Head of caudate nucleus (tissue), 42 donors: Measurements from ENCODE around the gene NDRG4.
A peak's percentile ranks its signal among the peaks of the same experiment; 100 is the strongest.

Experiments
- DNase-seq, 42 donors: peaks; one replicate each; pipeline versions ENCODE4 v3.0.0 to v3.0.0-alpha.2; 2020 to 2021; ENCODE audit warnings: mixed read lengths in 7 of 42
- intact Hi-C: fragments of 100-400 bp; cut with DNase I; formaldehyde crosslinking; loops from one replicate; pipeline ENCODE4 v1.15.0; 2022

Gene NDRG4, protein sequence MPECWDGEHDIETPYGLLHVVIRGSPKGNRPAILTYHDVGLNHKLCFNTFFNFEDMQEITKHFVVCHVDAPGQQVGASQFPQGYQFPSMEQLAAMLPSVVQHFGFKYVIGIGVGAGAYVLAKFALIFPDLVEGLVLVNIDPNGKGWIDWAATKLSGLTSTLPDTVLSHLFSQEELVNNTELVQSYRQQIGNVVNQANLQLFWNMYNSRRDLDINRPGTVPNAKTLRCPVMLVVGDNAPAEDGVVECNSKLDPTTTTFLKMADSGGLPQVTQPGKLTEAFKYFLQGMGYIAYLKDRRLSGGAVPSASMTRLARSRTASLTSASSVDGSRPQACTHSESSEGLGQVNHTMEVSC

GRCh38 chr16:58499615-58500351 lies at the start of gene NDRG4:
NDRG4 (plus strand) TSS chr16:58500143; CDS start chr16:58500249, 106 bp downstream.
- intact Hi-C loops: loop anchor here (5.0 kb wide), 1 partner anchor 107 kb away; the partner anchor contains the start of gene GINS3
- DNase-seq: peak; percentile 82 to 99 (median 94)

DNA sequence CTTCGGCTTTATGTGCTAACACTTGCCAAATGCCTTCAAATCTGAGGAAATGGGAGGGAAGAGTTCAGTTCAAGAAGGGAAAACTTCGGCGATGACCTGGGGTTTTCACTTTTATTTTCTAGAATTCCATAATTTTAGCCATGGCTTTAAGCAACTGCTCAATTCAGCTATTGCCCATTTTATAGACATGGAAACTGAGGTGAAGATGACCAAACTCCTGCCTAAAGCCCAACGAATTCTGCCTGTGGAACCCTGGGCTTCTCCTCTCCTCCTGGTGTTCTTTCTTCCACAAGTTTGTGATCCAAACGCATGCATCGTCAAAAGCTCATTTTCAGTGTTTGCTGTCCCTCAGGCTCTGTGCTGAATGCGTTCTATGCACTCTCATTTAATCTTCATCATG lies 49.4 kb upstream of the NDRG4 start:
- intact Hi-C loops: no loop called here
- DNase-seq: no peak

- intact Hi-C loops: no loop called here
- DNase-seq: peak in 40 of 42 donors; percentile 41 to 90 (median 64)
Observed at GRCh38 chr16:58451265-58451689, 48.7 kb upstream of the NDRG4 start.

DNA sequence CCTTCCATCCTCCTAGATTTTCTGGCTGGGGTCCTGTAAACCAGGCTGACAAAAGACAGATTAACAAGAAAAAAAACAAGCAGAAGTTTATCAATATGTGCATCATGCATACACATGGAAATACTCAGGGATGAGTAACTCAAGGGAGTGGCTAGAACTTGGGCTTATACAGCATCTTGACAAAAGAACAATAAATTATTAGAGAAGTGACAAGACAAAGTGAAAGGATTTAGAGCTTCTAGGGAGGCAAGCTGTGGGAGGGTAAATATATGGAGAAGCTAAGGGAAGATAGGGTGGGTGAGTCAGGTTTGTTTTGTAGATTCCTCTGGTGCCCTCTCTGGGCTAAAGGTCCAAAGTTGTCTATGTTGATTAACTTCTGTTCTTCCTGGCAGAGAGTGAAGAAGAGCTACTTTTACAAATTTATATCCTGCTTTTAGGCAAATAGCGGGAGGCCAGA lies 48.0 kb upstream of the NDRG4 start:
- intact Hi-C loops: no loop called here
- DNase-seq: no peak

- intact Hi-C loops: no loop called here
Observed at GRCh38 chr16:58452640-58453039, 47.3 kb upstream of the NDRG4 start.

GRCh38 chr16:58454178-58454577 lies 45.8 kb upstream of the NDRG4 start:
- no peak for DNase-seq
- intact Hi-C loops: no loop called here

More at GRCh38 chr16:58452640-58453039, 47.3 kb upstream of the NDRG4 start:
- no peak for DNase-seq

GRCh38 chr16:58454856-58455255 lies 45.1 kb upstream of the NDRG4 start:
- peak in 22 of 42 donors; percentile 29 to 76 (median 54) for DNase-seq

DNA sequence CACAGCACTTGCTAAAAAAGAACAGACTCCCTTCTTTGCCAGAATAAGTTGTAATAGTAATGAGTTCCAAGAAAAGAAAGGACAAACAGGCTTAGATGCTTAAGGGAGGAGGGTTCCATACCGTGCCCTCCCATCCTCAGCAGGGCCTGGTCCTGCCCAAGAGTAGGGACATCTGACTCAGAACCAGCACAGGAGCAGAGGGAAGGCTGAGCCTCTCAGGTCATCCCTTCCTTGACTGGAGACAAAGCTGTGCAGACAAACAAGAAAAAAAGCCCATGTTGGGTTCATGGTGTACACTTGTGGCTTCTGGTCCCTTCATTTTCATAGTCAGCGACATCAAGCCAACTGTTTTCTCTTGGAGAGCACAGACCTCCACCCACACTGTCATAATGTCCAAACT lies 44.2 kb upstream of the NDRG4 start:
- no peak for DNase-seq
- intact Hi-C loops: no loop called here

More at GRCh38 chr16:58454856-58455255, 45.1 kb upstream of the NDRG4 start:
- intact Hi-C loops: no loop called here

DNA sequence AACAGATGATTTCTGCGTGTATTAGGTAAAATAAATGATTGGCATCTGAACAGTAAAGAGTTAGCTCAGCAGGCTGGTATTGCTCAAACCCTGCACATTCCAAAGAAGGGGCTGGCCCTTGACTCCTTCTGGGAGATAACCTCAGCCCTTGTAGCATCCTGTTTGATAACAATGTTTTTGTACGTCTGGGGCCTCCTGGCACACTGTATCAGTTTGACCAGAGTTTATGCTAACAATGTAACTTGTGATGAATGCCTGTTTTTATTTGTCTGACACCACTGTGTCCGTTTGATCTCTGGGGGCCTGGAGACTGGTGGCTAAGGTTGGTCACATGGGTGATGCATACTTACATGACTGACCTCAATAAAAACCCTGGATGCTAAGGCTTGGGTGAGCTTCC lies 43.8 kb upstream of the NDRG4 start:
- no peak for DNase-seq
- intact Hi-C loops: no loop called here

DNA sequence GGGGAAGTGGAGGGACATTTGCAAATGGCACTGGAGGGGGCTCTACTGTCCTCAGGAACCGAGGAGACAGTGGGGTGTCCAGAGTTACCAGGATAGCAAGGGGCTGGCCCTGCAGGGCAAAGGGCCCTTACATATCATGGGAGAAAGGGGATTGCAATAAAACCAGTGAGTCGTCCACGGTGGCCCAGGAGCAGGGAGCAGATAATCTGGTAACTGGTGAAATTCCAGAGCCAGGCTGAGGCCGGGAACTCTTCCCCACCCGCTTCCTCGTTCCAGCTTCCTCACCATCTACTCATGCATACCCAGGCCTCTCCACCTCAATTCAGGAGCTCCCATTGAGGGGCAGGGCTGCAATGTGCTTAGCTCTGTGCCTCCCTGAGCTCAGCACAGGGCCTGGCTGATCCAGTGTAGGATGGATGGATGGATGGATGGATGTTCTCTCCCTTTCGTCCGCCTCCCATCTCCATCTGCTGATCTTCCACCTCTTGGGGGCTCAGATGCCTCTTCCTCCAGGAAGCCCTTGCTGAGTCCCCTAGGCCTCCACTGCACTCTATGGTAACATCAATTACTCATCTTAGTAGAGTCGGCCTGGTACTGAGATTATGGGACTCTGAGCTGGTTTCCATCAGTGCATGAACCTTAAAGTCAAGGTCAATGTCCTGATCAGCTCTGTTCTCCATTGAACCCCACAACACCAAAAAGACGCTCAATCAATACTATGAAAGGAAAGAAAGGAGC lies 41.2 kb upstream of the NDRG4 start:
- DNase-seq: no peak
- intact Hi-C loops: no loop called here

GRCh38 chr16:58459344-58460218 lies 40.4 kb upstream of the NDRG4 start:
- peak in 25 of 42 donors; percentile 13 to 76 (median 60) for DNase-seq
- intact Hi-C loops: no loop called here

GRCh38 chr16:58460219-58460610 lies 39.7 kb upstream of the NDRG4 start:
- intact Hi-C loops: no loop called here
- no peak for DNase-seq

- no peak for DNase-seq
- intact Hi-C loops: no loop called here
Observed at GRCh38 chr16:58461056-58461455, 38.9 kb upstream of the NDRG4 start.

GRCh38 chr16:58461640-58462039 lies 38.3 kb upstream of the NDRG4 start:
- DNase-seq: no peak
- intact Hi-C loops: no loop called here

DNA sequence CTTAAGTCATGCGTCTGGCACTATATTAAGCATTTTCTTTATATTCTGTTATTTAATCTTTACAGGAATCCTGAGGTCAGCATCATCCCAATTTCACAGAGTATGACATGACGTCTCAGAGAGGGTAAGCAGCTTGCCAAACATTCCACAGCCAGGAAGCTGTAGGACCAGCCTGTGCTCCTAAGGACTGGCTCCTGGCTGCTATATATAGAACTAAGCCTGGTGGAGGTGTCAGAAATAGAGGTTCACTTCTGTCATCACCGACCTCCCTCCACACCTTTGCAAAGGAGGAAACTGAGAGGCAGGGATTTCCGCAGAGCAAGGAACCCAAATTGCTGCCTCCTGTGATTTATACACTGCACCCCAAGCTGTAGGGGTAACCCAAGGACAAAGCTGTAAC lies 37.9 kb upstream of the NDRG4 start:
- no peak for DNase-seq
- intact Hi-C loops: no loop called here

DNA sequence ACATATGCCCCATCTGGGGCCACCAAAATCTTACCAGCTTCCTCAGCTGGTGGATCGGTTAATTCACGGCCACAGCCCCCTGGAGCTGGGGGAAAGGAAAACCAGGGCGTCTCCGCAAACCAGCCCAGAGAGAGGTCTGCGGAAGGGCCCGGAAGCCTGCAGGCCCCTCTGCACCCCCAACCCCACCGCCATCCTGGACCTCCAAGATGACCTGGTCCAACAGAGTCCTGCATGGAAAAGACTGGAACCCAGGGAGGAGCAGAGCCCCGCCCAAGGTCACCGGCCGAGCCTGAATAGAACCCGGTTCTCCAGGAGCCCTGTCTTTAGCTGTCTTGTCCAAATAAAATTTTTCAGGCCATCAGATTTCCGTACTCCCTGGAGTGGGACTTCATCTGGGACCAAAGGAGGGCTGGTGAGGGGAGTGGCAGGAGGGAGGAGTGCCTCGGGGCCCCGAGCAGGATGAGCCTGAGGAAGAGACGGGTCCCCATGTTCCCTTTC lies 37.4 kb upstream of the NDRG4 start:
- intact Hi-C loops: no loop called here
- no peak for DNase-seq

GRCh38 chr16:58462997-58463941 lies 36.7 kb upstream of the NDRG4 start:
- peak in 13 of 42 donors; percentile 22 to 64 (median 43) for DNase-seq

More at GRCh38 chr16:58462997-58463941, 36.7 kb upstream of the NDRG4 start:
- intact Hi-C loops: no loop called here
